Inferior parietal cortex (tissue), 1 donor: ENCODE results near the gene SNX25.

Experiments
- DNase-seq: peaks from one replicate; pipeline ENCODE4 v3.0.0-alpha.2; 2016; ENCODE audit errors: extremely low spot score

SNX25 gene

GRCh38 chr4:185408432-185408831 is 199.0 kb downstream of the SNX25 start:
- DNase-seq: no peak

GRCh38 chr4:185411849-185412248 is 202.5 kb downstream of the SNX25 start:
- no peak for DNase-seq

GRCh38 chr4:185412412-185412811 is 203.0 kb downstream of the SNX25 start:
- no peak for DNase-seq
